PC-3 (cell line): ENCODE measurements around the gene MMAA. TPM values are rescaled to one million over a fixed set of nuclear protein-coding genes. Genes with fewer than 3 reads are reported as not detected.
A peak's percentile ranks its signal among the peaks of the same experiment; 100 is the strongest.

Experiments
- ATAC-seq: fragments of 200-7000 bp; cut with Tn5 transposase; 2 replicates; pipeline ENCODE4 v1.9.1; 2020; ENCODE audit warnings: mild to moderate bottlenecking, moderate library complexity
- BruUV-seq: library from RNA; stranded (reverse); fragments of 400-500 nt; replicated peaks from 2 replicates; lab custom pipeline; 2021; lab: Mats Ljungman, UMichigan
- CTCF ChIA-PET: fragments of 300-600 bp; sonication (Branson Sonifier 250); formaldehyde crosslinking; loops from one replicate; lab custom pipeline; 2022; ENCODE audit warnings: antibody characterized with exemption; lab: Charles Lee
- POLR2A ChIA-PET: fragments of 300-600 bp; sonication (Branson Sonifier 250); formaldehyde crosslinking; loops from one replicate; lab custom pipeline; 2022; ENCODE audit warnings: antibody characterized with exemption; ENCODE audit not compliant: unreplicated experiment; lab: Charles Lee
- DNase-seq: peaks from one replicate; pipeline ENCODE4 v3.0.0-alpha.2; 2015
- H2AFZ ChIP-seq: fragments of 300-600 bp; sonication (generic); 2 replicates; pipeline ENCODE4 v1.6.0; 2016; ENCODE audit warnings: antibody characterized with exemption, low read length
- H3F3A ChIP-seq: fragments of 300-600 bp; sonication (generic); one replicate; pipeline ENCODE4 v1.6.0; 2017; ENCODE audit warnings: antibody characterized with exemption, low read length, control low read depth, mild to moderate bottlenecking; ENCODE audit not compliant: unreplicated experiment
- H3K27ac ChIP-seq: fragments of 300-600 bp; sonication (generic); 2 replicates; pipeline ENCODE4 v1.5.1; 2016; ENCODE audit warnings: mild to moderate bottlenecking, low read length
- H3K27me3 ChIP-seq: fragments of 300-600 bp; sonication (generic); 2 replicates; pipeline ENCODE4 v1.6.1; 2016; ENCODE audit warnings: low read length, mixed read lengths
- H3K36me3 ChIP-seq: fragments of 300-600 bp; sonication (generic); 2 replicates; pipeline ENCODE4 v1.6.1; 2016; ENCODE audit warnings: low read depth, mixed run types, low read length, mixed read lengths
- H3K4me1 ChIP-seq: fragments of 300-600 bp; sonication (generic); 2 replicates; pipeline ENCODE4 v1.5.1; 2016; ENCODE audit warnings: low read length; ENCODE audit not compliant: insufficient read depth
- H3K4me2 ChIP-seq: fragments of 300-600 bp; sonication (generic); 2 replicates; pipeline ENCODE4 v1.6.0; 2016; ENCODE audit warnings: low read length
- H3K4me3 ChIP-seq: fragments of 300-600 bp; sonication (generic); 2 replicates; pipeline ENCODE4 v1.5.1; 2016; ENCODE audit warnings: mild to moderate bottlenecking, low read length, mixed read lengths
- H3K79me2 ChIP-seq: fragments of 300-600 bp; sonication (generic); 2 replicates; pipeline ENCODE4 v1.6.1; 2017; ENCODE audit warnings: low read length, mixed read lengths
- H3K9ac ChIP-seq: fragments of 300-600 bp; sonication (generic); 2 replicates; pipeline ENCODE4 v1.6.0; 2016; ENCODE audit warnings: mild to moderate bottlenecking, low read length
- H3K9me2 ChIP-seq: fragments of 300-600 bp; sonication (generic); replicated peaks from 2 replicates; pipeline ENCODE4 v1.6.1; 2016; ENCODE audit warnings: mixed run types, low read length, mixed read lengths
- H3K9me3 ChIP-seq: fragments of 300-600 bp; sonication (generic); 2 replicates; pipeline ENCODE4 v1.6.1; 2016; ENCODE audit warnings: low read length, mixed read lengths
- H4K20me1 ChIP-seq: fragments of 300-600 bp; sonication (generic); 2 replicates; pipeline ENCODE4 v1.6.1; 2016; ENCODE audit warnings: low read length, mixed read lengths
- CTCF ChIP-seq: fragments of 300-600 bp; sonication (generic); conservative IDR thresholded peaks from 2 replicates; pipeline ENCODE4 v1.5.1; 2017; ENCODE audit warnings: antibody characterized with exemption, low read depth, mild to moderate bottlenecking, low read length
- EZH2 ChIP-seq: fragments of 300-600 bp; sonication (generic); IDR thresholded peaks from one replicate; pipeline ENCODE4 v1.6.1; 2017; ENCODE audit warnings: antibody characterized with exemption, mild to moderate bottlenecking, low read length; ENCODE audit not compliant: unreplicated experiment
- EZH2phosphoT487 ChIP-seq: fragments of 300-600 bp; sonication (generic); IDR thresholded peaks from 2 replicates; pipeline ENCODE4 v1.6.1; 2018; ENCODE audit warnings: mild to moderate bottlenecking, antibody characterized with exemption, low read length, borderline replicate concordance
- intact Hi-C: fragments of 100-400 bp; cut with micrococcal nuclease; formaldehyde crosslinking; loops from 2 replicates; pipeline ENCODE4 v1.9.0; 2023
- total RNA-seq: library from RNA; depleted of rRNA; stranded (reverse); fragments of >200 nt; gene quantifications from 2 replicates; pipeline ENCODE4 v1.2.3, GENCODE V29; 2014

MMAA gene
- total RNA-seq, 1 experiment from 2014 or later, result 5.3 TPM

- Histone ChIP-seq H3K9ac (no peak overlapping the region), H3K27ac (no peak overlapping the region), H3K9me2 (no peaks in the 10 kb centered on the region), H4K20me1 (no peaks in the 10 kb centered on the region), H3F3A (no peaks in the 10 kb centered on the region), H3K36me3 (no peaks in the 10 kb centered on the region), H3K9me3 (no peaks in the 10 kb centered on the region), H3K4me3 (no peak overlapping the region), H3K4me1 (no peaks in the 10 kb centered on the region), H2AFZ (no peak overlapping the region), H3K79me2 (no peaks in the 10 kb centered on the region), H3K4me2 (no peak overlapping the region), H3K27me3 (no peaks in the 10 kb centered on the region)
- POLR2A ChIA-PET, result no interaction called here
- no peak for TF ChIP-seq EZH2
- TF ChIP-seq CTCF, result no peak
- TF ChIP-seq EZH2phosphoT487, result no peak
- no peak for ATAC-seq
- intact Hi-C loops, result no loop called here
- DNase-seq, result no peak
- no TSS peak for BruUV-seq
- CTCF ChIA-PET, result no interaction called here
Observed at GRCh38 chr4:145670422-145670821, 51.2 kb downstream of the MMAA start.

GRCh38 chr4:145679520-145679919, 60.3 kb downstream of the MMAA start:
- intact Hi-C loops, result loop anchor here (1.0 kb wide), 1 partner anchor 56 kb away; no protein-coding TSS in a partner anchor
- Histone ChIP-seq H3K4me1 (peaks cover 16% of the 10 kb centered on the region), H3F3A (no peaks in the 10 kb centered on the region), H3K36me3 (no peaks in the 10 kb centered on the region), H4K20me1 (no peaks in the 10 kb centered on the region), H3K9me2 (no peaks in the 10 kb centered on the region), H3K4me2 (peak overlapping the region; percentile 39), H3K9me3 (no peaks in the 10 kb centered on the region), H3K27me3 (no peaks in the 10 kb centered on the region), H3K4me3 (no peak overlapping the region), H2AFZ (no peak overlapping the region), H3K79me2 (no peaks in the 10 kb centered on the region), H3K27ac (peak overlapping the region; percentile 32), H3K9ac (no peak overlapping the region)
- CTCF ChIA-PET, result no interaction called here
- peak; percentile 92 for DNase-seq
- TF ChIP-seq EZH2 (no peak), EZH2phosphoT487 (no peak), CTCF (no peak)
- no TSS peak for BruUV-seq
- ATAC-seq, result peak; percentile 100
- POLR2A ChIA-PET, result interaction anchor here (0.5 kb wide), 1 partner anchor 259 kb away, joined by 8 read pairs; no protein-coding TSS in a partner anchor

GRCh38 chr4:145679991-145680455, 60.8 kb downstream of the MMAA start, which contains the start of gene C4orf51:
C4orf51 (plus strand) TSS chr4:145680146; CDS start chr4:145680204, 58 bp downstream.
- Histone ChIP-seq H2AFZ (peak within 1 kb of the TSS; percentile 3; the same call in 1 of the 2 replicates), H3K9me2 (no peaks in the 10 kb centered on the region), H3K9me3 (no peaks in the 10 kb centered on the region), H3K4me2 (peak within 1 kb of the TSS; percentile 39), H3K36me3 (no peaks in the 10 kb centered on the region), H3K27ac (peak within 1 kb of the TSS; percentile 32), H3K27me3 (no peaks in the 10 kb centered on the region), H4K20me1 (no peaks in the 10 kb centered on the region), H3K4me3 (no peak within 1 kb of the TSS), H3F3A (no peaks in the 10 kb centered on the region), H3K4me1 (peaks cover 16% of the 10 kb centered on the region), H3K79me2 (no peaks in the 10 kb centered on the region), H3K9ac (no peak within 1 kb of the TSS)
- intact Hi-C loops, result loop anchor here (1.0 kb wide), 1 partner anchor 55 kb away; no protein-coding TSS in a partner anchor
- DNase-seq, result peak; percentile 36
- ChIA-PET POLR2A (interaction anchor here (0.5 kb wide), 1 partner anchor 258 kb away, joined by 8 read pairs; no protein-coding TSS in a partner anchor), CTCF (no interaction called here)
- BruUV-seq, result no TSS peak
- ATAC-seq, result peak; percentile 34; the same call in 1 of the 2 replicates
- no peak for TF ChIP-seq EZH2phosphoT487
- TF ChIP-seq EZH2, result no peak
- no peak for TF ChIP-seq CTCF
